ENCODE data around the gene KRTAP2-4. TPM values are rescaled to one million over a fixed set of nuclear protein-coding genes. Genes with fewer than 3 reads are reported as not detected.

KRTAP2-4 gene
- total and polyA plus RNA-seq, 4 donors = not detected

GRCh38 chr17:41018541-41018940, 47.1 kb downstream of the KRTAP2-4 start:
- H3K27me3 ChIP-seq (ENCODE audit: control insufficient read depth, insufficient read depth, low read length) = no peaks in the 10 kb centered on the region
- no peak overlapping the region for H3K27ac ChIP-seq (ENCODE audit: low read depth, low read length)
- H3K9me3 ChIP-seq (ENCODE audit: control insufficient read depth, insufficient read depth, low read length) = no peaks in the 10 kb centered on the region
- no peak overlapping the region for H3K4me3 ChIP-seq (ENCODE audit: low read depth, low read length)
- no peaks in the 10 kb centered on the region for H3K36me3 ChIP-seq (ENCODE audit: control insufficient read depth, insufficient read depth, low read length)
- H3K4me1 ChIP-seq (ENCODE audit: control insufficient read depth, insufficient read depth, low read length) = no peaks in the 10 kb centered on the region
- no peak for DNase-seq (ENCODE audit: low read depth in 4 of 6, low spot score in 6 of 6)
- 80% methylated on average over 2 of the region's 3 CpGs for WGBS (ENCODE audit: insufficient coverage)

GRCh38 chr17:41016578-41017215, 49.0 kb downstream of the KRTAP2-4 start:
- Histone ChIP-seq H3K27ac (ENCODE audit: low read depth, low read length) (no peak overlapping the region), H3K4me3 (ENCODE audit: low read depth, low read length) (no peak overlapping the region), H3K27me3 (ENCODE audit: control insufficient read depth, insufficient read depth, low read length) (no peaks in the 10 kb centered on the region), H3K9me3 (ENCODE audit: control insufficient read depth, insufficient read depth, low read length) (no peaks in the 10 kb centered on the region), H3K36me3 (ENCODE audit: control insufficient read depth, insufficient read depth, low read length) (no peaks in the 10 kb centered on the region), H3K4me1 (ENCODE audit: control insufficient read depth, insufficient read depth, low read length) (no peaks in the 10 kb centered on the region)
- WGBS (ENCODE audit: insufficient coverage) = 82% methylated on average over 13 of the region's 13 CpGs
- no peak for DNase-seq (ENCODE audit: low read depth in 4 of 6, low spot score in 6 of 6)

- WGBS (ENCODE audit: insufficient coverage) = 79% methylated on average over 4 of the region's 7 CpGs
- Histone ChIP-seq H3K27me3 (ENCODE audit: control insufficient read depth, insufficient read depth, low read length) (no peaks in the 10 kb centered on the region), H3K4me1 (ENCODE audit: control insufficient read depth, insufficient read depth, low read length) (no peaks in the 10 kb centered on the region), H3K9me3 (ENCODE audit: control insufficient read depth, insufficient read depth, low read length) (no peaks in the 10 kb centered on the region), H3K36me3 (ENCODE audit: control insufficient read depth, insufficient read depth, low read length) (no peaks in the 10 kb centered on the region), H3K4me3 (ENCODE audit: low read depth, low read length) (no peak overlapping the region), H3K27ac (ENCODE audit: low read depth, low read length) (no peak overlapping the region)
- DNase-seq (ENCODE audit: low read depth in 4 of 6, low spot score in 6 of 6) = no peak
Measured at GRCh38 chr17:41015454-41015853, 50.2 kb downstream of the KRTAP2-4 start.

Other genes starting within 250 kb of the KRTAP2-4 start
Only the 30 nearest of the 39 such genes appear.
- gene KRT20, start 180.6 kb downstream of the KRTAP2-4 start, total RNA-seq = not detected
- gene KRT20, start 180.6 kb downstream of the KRTAP2-4 start, polyA plus RNA-seq (ENCODE audit: insufficient read length in 2 of 2) = not detected
- 1 to 10 TPM in 1 of 2 donors, under 1 TPM in 1; 0.33 to 1.2 TPM for gene KRT23, start 128.2 kb downstream of the KRTAP2-4 start, total RNA-seq
- gene KRT23, start 128.2 kb downstream of the KRTAP2-4 start, polyA plus RNA-seq (ENCODE audit: insufficient read length in 2 of 2) = under 1 TPM in 1 of 2 donors, not detected in 1; 0.56 TPM
- gene KRT39, start 98.9 kb downstream of the KRTAP2-4 start, total RNA-seq = not detected
- not detected for gene KRT39, start 98.9 kb downstream of the KRTAP2-4 start, polyA plus RNA-seq (ENCODE audit: insufficient read length in 2 of 2)
- under 1 TPM in 1 of 2 donors, not detected in 1; 0.40 TPM for gene KRT40, start 81.6 kb downstream of the KRTAP2-4 start, total RNA-seq
- gene KRT40, start 81.6 kb downstream of the KRTAP2-4 start, polyA plus RNA-seq (ENCODE audit: insufficient read length in 2 of 2) = under 1 TPM; 0.27 to 0.33 TPM
- gene KRTAP3-3, start 71.7 kb downstream of the KRTAP2-4 start, total RNA-seq = not detected
- not detected for gene KRTAP3-3, start 71.7 kb downstream of the KRTAP2-4 start, polyA plus RNA-seq (ENCODE audit: insufficient read length in 2 of 2)
- not detected for gene KRTAP3-2, start 66.0 kb downstream of the KRTAP2-4 start, total RNA-seq
- gene KRTAP3-2, start 66.0 kb downstream of the KRTAP2-4 start, polyA plus RNA-seq (ENCODE audit: insufficient read length in 2 of 2) = not detected
- not detected for gene KRTAP3-1, start 56.8 kb downstream of the KRTAP2-4 start, total RNA-seq
- gene KRTAP3-1, start 56.8 kb downstream of the KRTAP2-4 start, polyA plus RNA-seq (ENCODE audit: insufficient read length in 2 of 2) = not detected
- not detected for gene KRTAP1-5, start 38.7 kb downstream of the KRTAP2-4 start, total RNA-seq
- gene KRTAP1-5, start 38.7 kb downstream of the KRTAP2-4 start, polyA plus RNA-seq (ENCODE audit: insufficient read length in 2 of 2) = not detected
- not detected for gene KRTAP1-4, start 35.7 kb downstream of the KRTAP2-4 start, total RNA-seq
- gene KRTAP1-4, start 35.7 kb downstream of the KRTAP2-4 start, polyA plus RNA-seq (ENCODE audit: insufficient read length in 2 of 2) = not detected
- not detected for gene KRTAP1-3, start 31.0 kb downstream of the KRTAP2-4 start, total RNA-seq
- gene KRTAP1-3, start 31.0 kb downstream of the KRTAP2-4 start, polyA plus RNA-seq (ENCODE audit: insufficient read length in 2 of 2) = not detected
- not detected for gene KRTAP1-1, start 24.4 kb downstream of the KRTAP2-4 start, total RNA-seq
- gene KRTAP1-1, start 24.4 kb downstream of the KRTAP2-4 start, polyA plus RNA-seq (ENCODE audit: insufficient read length in 2 of 2) = not detected
- not detected for gene KRTAP2-1, start 18.6 kb downstream of the KRTAP2-4 start, total RNA-seq
- gene KRTAP2-1, start 18.6 kb downstream of the KRTAP2-4 start, polyA plus RNA-seq (ENCODE audit: insufficient read length in 2 of 2) = not detected
- gene KRTAP2-2, start 10.6 kb downstream of the KRTAP2-4 start, total RNA-seq = not detected
- gene KRTAP2-2, start 10.6 kb downstream of the KRTAP2-4 start, polyA plus RNA-seq (ENCODE audit: insufficient read length in 2 of 2) = not detected
- gene KRTAP2-3, start 5.8 kb downstream of the KRTAP2-4 start, total RNA-seq = not detected
- not detected for gene KRTAP2-3, start 5.8 kb downstream of the KRTAP2-4 start, polyA plus RNA-seq (ENCODE audit: insufficient read length in 2 of 2)
- gene KRTAP4-7, start 18.3 kb upstream of the KRTAP2-4 start, total RNA-seq = not detected
- not detected for gene KRTAP4-7, start 18.3 kb upstream of the KRTAP2-4 start, polyA plus RNA-seq (ENCODE audit: insufficient read length in 2 of 2)
- gene KRTAP4-8, start 32.3 kb upstream of the KRTAP2-4 start, total RNA-seq = not detected
- gene KRTAP4-8, start 32.3 kb upstream of the KRTAP2-4 start, polyA plus RNA-seq (ENCODE audit: insufficient read length in 2 of 2) = not detected
- gene KRTAP4-16, start 36.3 kb upstream of the KRTAP2-4 start, total RNA-seq = not detected
- not detected for gene KRTAP4-16, start 36.3 kb upstream of the KRTAP2-4 start, polyA plus RNA-seq (ENCODE audit: insufficient read length in 2 of 2)
- gene KRTAP4-9, start 39.5 kb upstream of the KRTAP2-4 start, total RNA-seq = not detected
- gene KRTAP4-9, start 39.5 kb upstream of the KRTAP2-4 start, polyA plus RNA-seq (ENCODE audit: insufficient read length in 2 of 2) = not detected
- not detected for gene KRTAP4-11, start 52.5 kb upstream of the KRTAP2-4 start, total RNA-seq
- not detected for gene KRTAP4-11, start 52.5 kb upstream of the KRTAP2-4 start, polyA plus RNA-seq (ENCODE audit: insufficient read length in 2 of 2)
- gene KRTAP4-12, start 58.3 kb upstream of the KRTAP2-4 start, total RNA-seq = not detected
- gene KRTAP4-12, start 58.3 kb upstream of the KRTAP2-4 start, polyA plus RNA-seq (ENCODE audit: insufficient read length in 2 of 2) = not detected
- not detected for gene KRTAP4-6, start 74.7 kb upstream of the KRTAP2-4 start, total RNA-seq
- gene KRTAP4-6, start 74.7 kb upstream of the KRTAP2-4 start, polyA plus RNA-seq (ENCODE audit: insufficient read length in 2 of 2) = not detected
- not detected for gene KRTAP4-5, start 83.9 kb upstream of the KRTAP2-4 start, total RNA-seq
- not detected for gene KRTAP4-5, start 83.9 kb upstream of the KRTAP2-4 start, polyA plus RNA-seq (ENCODE audit: insufficient read length in 2 of 2)
- gene KRTAP4-4, start 94.9 kb upstream of the KRTAP2-4 start, total RNA-seq = not detected
- not detected for gene KRTAP4-4, start 94.9 kb upstream of the KRTAP2-4 start, polyA plus RNA-seq (ENCODE audit: insufficient read length in 2 of 2)
- not detected for gene KRTAP4-3, start 102.3 kb upstream of the KRTAP2-4 start, total RNA-seq
- not detected for gene KRTAP4-3, start 102.3 kb upstream of the KRTAP2-4 start, polyA plus RNA-seq (ENCODE audit: insufficient read length in 2 of 2)
- not detected for gene KRTAP4-2, start 112.3 kb upstream of the KRTAP2-4 start, total RNA-seq
- not detected for gene KRTAP4-2, start 112.3 kb upstream of the KRTAP2-4 start, polyA plus RNA-seq (ENCODE audit: insufficient read length in 2 of 2)
- gene KRTAP4-1, start 119.0 kb upstream of the KRTAP2-4 start, total RNA-seq = not detected
- gene KRTAP4-1, start 119.0 kb upstream of the KRTAP2-4 start, polyA plus RNA-seq (ENCODE audit: insufficient read length in 2 of 2) = not detected
- not detected for gene KRTAP9-1, start 124.0 kb upstream of the KRTAP2-4 start, total RNA-seq
- not detected for gene KRTAP9-1, start 124.0 kb upstream of the KRTAP2-4 start, polyA plus RNA-seq (ENCODE audit: insufficient read length in 2 of 2)
- not detected for gene KRTAP9-2, start 160.8 kb upstream of the KRTAP2-4 start, total RNA-seq
- gene KRTAP9-2, start 160.8 kb upstream of the KRTAP2-4 start, polyA plus RNA-seq (ENCODE audit: insufficient read length in 2 of 2) = not detected
- gene KRTAP9-3, start 166.6 kb upstream of the KRTAP2-4 start, total RNA-seq = not detected
- not detected for gene KRTAP9-3, start 166.6 kb upstream of the KRTAP2-4 start, polyA plus RNA-seq (ENCODE audit: insufficient read length in 2 of 2)
- gene KRTAP9-8, start 172.1 kb upstream of the KRTAP2-4 start, total RNA-seq = not detected
- not detected for gene KRTAP9-8, start 172.1 kb upstream of the KRTAP2-4 start, polyA plus RNA-seq (ENCODE audit: insufficient read length in 2 of 2)

Data from spinal cord (tissue), 10 donors.